Fibroblast of the aortic adventitia (primary cell): ENCODE measurements around the gene TCERG1L. TPM values are rescaled to one million over a fixed set of nuclear protein-coding genes. Genes with fewer than 3 reads are reported as not detected.

Experiments
- DNase-seq: peaks from one replicate; pipeline ENCODE4 v3.0.0-alpha.2; 2010; ENCODE audit warnings: low read depth
- H3K4me3 ChIP-seq: 2 replicates; pipeline ENCODE4 v1.5.1; 2011; ENCODE audit warnings: low read depth, mild to moderate bottlenecking, control low read depth, low read length, moderate library complexity
- total RNA-seq: library from RNA; depleted of rRNA; stranded (reverse); fragments of >200 nt; gene quantifications from 2 replicates; pipeline ENCODE4 v1.2.3, GENCODE V29; 2012; ENCODE audit warnings: low replicate concordance
- TF ChIP-seq, protein P1 (sequence below): IDR thresholded peaks from 2 replicates; pipeline ENCODE4 v1.5.1; 2011; ENCODE audit warnings: mild to moderate bottlenecking, low read length, control low read depth, inconsistent platforms; ENCODE audit not compliant: insufficient read depth

The TCERG1L gene
- total RNA-seq, 1 donor: not detected

GRCh38 chr10:131083915-131084790 is 227.4 kb downstream of the TCERG1L start:
- no peak overlapping the region for H3K4me3 ChIP-seq
- TF ChIP-seq, protein P1, sequence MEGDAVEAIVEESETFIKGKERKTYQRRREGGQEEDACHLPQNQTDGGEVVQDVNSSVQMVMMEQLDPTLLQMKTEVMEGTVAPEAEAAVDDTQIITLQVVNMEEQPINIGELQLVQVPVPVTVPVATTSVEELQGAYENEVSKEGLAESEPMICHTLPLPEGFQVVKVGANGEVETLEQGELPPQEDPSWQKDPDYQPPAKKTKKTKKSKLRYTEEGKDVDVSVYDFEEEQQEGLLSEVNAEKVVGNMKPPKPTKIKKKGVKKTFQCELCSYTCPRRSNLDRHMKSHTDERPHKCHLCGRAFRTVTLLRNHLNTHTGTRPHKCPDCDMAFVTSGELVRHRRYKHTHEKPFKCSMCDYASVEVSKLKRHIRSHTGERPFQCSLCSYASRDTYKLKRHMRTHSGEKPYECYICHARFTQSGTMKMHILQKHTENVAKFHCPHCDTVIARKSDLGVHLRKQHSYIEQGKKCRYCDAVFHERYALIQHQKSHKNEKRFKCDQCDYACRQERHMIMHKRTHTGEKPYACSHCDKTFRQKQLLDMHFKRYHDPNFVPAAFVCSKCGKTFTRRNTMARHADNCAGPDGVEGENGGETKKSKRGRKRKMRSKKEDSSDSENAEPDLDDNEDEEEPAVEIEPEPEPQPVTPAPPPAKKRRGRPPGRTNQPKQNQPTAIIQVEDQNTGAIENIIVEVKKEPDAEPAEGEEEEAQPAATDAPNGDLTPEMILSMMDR: no peak
- no peak for DNase-seq

DNA sequence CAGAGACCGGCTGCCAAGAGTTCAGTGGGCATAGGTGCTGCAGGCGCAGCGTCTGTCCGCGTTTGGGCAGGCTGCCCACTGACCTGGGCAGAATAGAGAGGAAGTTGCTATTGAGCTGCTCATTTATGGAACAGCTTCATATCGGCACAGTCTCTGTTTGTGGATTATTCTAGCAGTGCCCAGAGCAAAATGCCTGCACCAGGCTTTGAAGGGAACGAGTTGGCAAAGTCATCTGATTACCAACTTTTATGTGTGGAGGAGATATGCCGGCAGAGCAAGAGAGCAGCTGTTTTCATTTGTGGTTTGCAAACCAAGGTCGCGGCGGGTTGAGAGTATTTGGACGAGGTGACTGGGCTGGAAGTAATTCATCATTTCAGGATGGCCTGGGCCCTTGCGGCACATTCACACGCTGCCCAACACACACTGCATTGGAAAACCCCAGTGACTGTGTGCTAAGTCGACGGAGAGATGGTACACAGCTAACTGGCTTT is 228.5 kb downstream of the TCERG1L start:
- no peak for DNase-seq
- TF ChIP-seq, protein P1: no peak
- no peak overlapping the region for H3K4me3 ChIP-seq

GRCh38 chr10:131082201-131082850 is 229.2 kb downstream of the TCERG1L start:
- TF ChIP-seq, protein P1: no peak
- no peak overlapping the region for H3K4me3 ChIP-seq
- DNase-seq: no peak

DNA sequence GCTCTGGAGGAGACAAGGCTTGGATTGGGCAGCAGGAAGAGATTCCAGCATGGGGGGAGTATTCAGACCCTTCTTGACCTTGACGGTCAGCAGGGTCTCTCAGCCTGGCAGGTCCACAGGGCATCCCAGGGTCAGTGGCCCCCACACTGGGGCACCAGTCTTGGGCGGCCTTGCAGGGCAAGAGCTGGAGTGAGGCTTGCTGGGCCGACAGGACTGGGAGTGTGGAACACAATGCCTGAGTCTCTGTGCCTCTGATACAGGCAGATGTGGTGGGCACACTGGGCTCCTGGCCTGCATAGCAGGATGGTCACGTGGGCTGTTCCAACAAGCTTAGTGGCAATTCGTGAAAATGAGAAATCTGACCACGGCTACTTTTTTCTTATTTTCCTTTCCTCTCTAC is 229.7 kb downstream of the TCERG1L start:
- TF ChIP-seq, protein P1: no peak
- no peak for DNase-seq
- no peak overlapping the region for H3K4me3 ChIP-seq

GRCh38 chr10:131081376-131081775 is 230.1 kb downstream of the TCERG1L start:
- no peak for DNase-seq
- H3K4me3 ChIP-seq: no peak overlapping the region
- TF ChIP-seq, protein P1: no peak

GRCh38 chr10:131080571-131080970 is 230.9 kb downstream of the TCERG1L start:
- DNase-seq: no peak
- TF ChIP-seq, protein P1: no peak
- H3K4me3 ChIP-seq: no peak overlapping the region
